SK-N-MC (cell line): Measurements from ENCODE around the gene ZNF639.

Experiments used
- EZH2 ChIP-seq: fragments of 200-600 bp; sonication (generic); IDR thresholded peaks from one replicate; pipeline ENCODE4 v1.6.1; 2017; ENCODE audit warnings: antibody characterized with exemption
- FOXP2 ChIP-seq: optimal IDR thresholded peaks from 2 replicates; pipeline ENCODE3; 2011; ENCODE audit warnings: mild to moderate bottlenecking, moderate library complexity; ENCODE audit not compliant: insufficient read depth; ENCODE audit errors: extremely low read length, control extremely low read depth
- POLR2AphosphoS5 ChIP-seq: IDR thresholded peaks from 2 replicates; pipeline ENCODE4 v1.6.1; 2012; ENCODE audit warnings: mild to moderate bottlenecking, low read depth, low read length, borderline replicate concordance

GRCh38 chr3:179292450-179292849 lies 30.4 kb upstream of the ZNF639 start:
- no peak for TF ChIP-seq POLR2AphosphoS5
- TF ChIP-seq EZH2, result no peak
- no peak for TF ChIP-seq FOXP2
